H9 (cell line): ENCODE data around the gene SCNN1B. TPM values are rescaled to one million over a fixed set of nuclear protein-coding genes. Genes with fewer than 3 reads are reported as not detected.

Experiments used
- DNase-seq: peaks from one replicate; pipeline ENCODE4 v3.0.0-alpha.2; 2017
- H2AFZ ChIP-seq: one replicate; pipeline ENCODE4 v1.6.1; 2013; ENCODE audit warnings: mild to moderate bottlenecking, low read length, control low read depth, moderate library complexity
- H2AK5ac ChIP-seq: 2 replicates; pipeline ENCODE4 v1.6.1; 2013; ENCODE audit warnings: low read length, control low read depth, mixed read lengths; ENCODE audit not compliant: insufficient read length
- H2BK120ac ChIP-seq: one replicate; pipeline ENCODE4 v1.6.1; 2013; ENCODE audit warnings: low read depth, mild to moderate bottlenecking, low read length, control low read depth, inconsistent platforms; ENCODE audit not compliant: poor library complexity, severe bottlenecking
- H2BK12ac ChIP-seq: 2 replicates; pipeline ENCODE4 v1.6.1; 2013; ENCODE audit warnings: low read length, control low read depth, mixed read lengths, low read depth; ENCODE audit not compliant: insufficient read length
- H2BK15ac ChIP-seq: 2 replicates; pipeline ENCODE4 v1.6.1; 2013; ENCODE audit warnings: low read depth, low read length, control low read depth
- H2BK20ac ChIP-seq: one replicate; pipeline ENCODE4 v1.6.1; 2013; ENCODE audit warnings: low read depth, mild to moderate bottlenecking, low read length, control low read depth, inconsistent platforms; ENCODE audit not compliant: poor library complexity, severe bottlenecking
- H2BK5ac ChIP-seq: 2 replicates; pipeline ENCODE4 v1.6.1; 2013; ENCODE audit warnings: low read length, control low read depth, mixed read lengths; ENCODE audit not compliant: insufficient read length
- H3K14ac ChIP-seq: 2 replicates; pipeline ENCODE4 v1.6.1; 2013; ENCODE audit warnings: low read length, control low read depth; ENCODE audit not compliant: insufficient read depth
- H3K18ac ChIP-seq: 2 replicates; pipeline ENCODE4 v1.6.1; 2013; ENCODE audit warnings: low read depth, mild to moderate bottlenecking, mixed read lengths, low read length, control low read depth; ENCODE audit not compliant: insufficient read length
- H3K23ac ChIP-seq: 2 replicates; pipeline ENCODE4 v1.6.1; 2013; ENCODE audit warnings: low read length, control low read depth, mixed read lengths, low read depth; ENCODE audit not compliant: insufficient read length
- H3K23me2 ChIP-seq: 2 replicates; pipeline ENCODE4 v1.6.1; 2013; ENCODE audit warnings: low read depth, mild to moderate bottlenecking, mixed read lengths, low read length, control low read depth; ENCODE audit not compliant: insufficient read length, poor library complexity, severe bottlenecking
- H3K27ac ChIP-seq: 2 replicates; pipeline ENCODE4 v1.5.1; 2013; ENCODE audit warnings: low read length, control low read depth, mixed read lengths, low read depth; ENCODE audit not compliant: insufficient read length
- H3K27me3 ChIP-seq: 2 replicates; pipeline ENCODE4 v1.6.1; 2013; ENCODE audit warnings: low read length, control low read depth, inconsistent platforms; ENCODE audit not compliant: insufficient read depth
- H3K4ac ChIP-seq: 2 replicates; pipeline ENCODE4 v1.6.1; 2013; ENCODE audit warnings: low read depth, mild to moderate bottlenecking, control low read depth, inconsistent platforms, low read length, moderate library complexity
- H3K4me1 ChIP-seq: 2 replicates; pipeline ENCODE4 v1.6.1; 2013; ENCODE audit warnings: low read length, control low read depth, inconsistent platforms; ENCODE audit not compliant: insufficient read depth
- H3K4me2 ChIP-seq: 2 replicates; pipeline ENCODE4 v1.6.1; 2013; ENCODE audit warnings: low read length, control low read depth, mixed read lengths; ENCODE audit not compliant: insufficient read length, insufficient read depth
- H3K56ac ChIP-seq: 2 replicates; pipeline ENCODE4 v1.6.1; 2013; ENCODE audit warnings: low read depth, mild to moderate bottlenecking, mixed read lengths, low read length, control low read depth; ENCODE audit not compliant: insufficient read length
- H3K79me1 ChIP-seq: 2 replicates; pipeline ENCODE4 v1.6.1; 2013; ENCODE audit warnings: low read depth, mild to moderate bottlenecking, moderate library complexity, low read length, control low read depth, inconsistent platforms; ENCODE audit not compliant: insufficient read depth, poor library complexity, severe bottlenecking
- H3K79me2 ChIP-seq: 2 replicates; pipeline ENCODE4 v1.6.1; 2013; ENCODE audit warnings: low read length, control low read depth, inconsistent platforms; ENCODE audit not compliant: insufficient read depth
- H3K9ac ChIP-seq: 2 replicates; pipeline ENCODE4 v1.6.1; 2013; ENCODE audit warnings: low read length, control low read depth, mixed read lengths; ENCODE audit not compliant: insufficient read length; ENCODE audit errors: extremely low read depth
- H3K9me3 ChIP-seq: one replicate; pipeline ENCODE4 v1.6.1; 2013; ENCODE audit warnings: low read depth, low read length, inconsistent platforms; ENCODE audit not compliant: control insufficient read depth
- H3T11ph ChIP-seq: one replicate; pipeline ENCODE4 v1.6.1; 2013; ENCODE audit warnings: mild to moderate bottlenecking, low read length, control low read depth, inconsistent platforms
- H4K20me1 ChIP-seq: one replicate; pipeline ENCODE4 v1.6.1; 2013; ENCODE audit not compliant: control insufficient read depth, insufficient read length, insufficient read depth
- H4K5ac ChIP-seq: 2 replicates; pipeline ENCODE4 v1.6.1; 2013; ENCODE audit warnings: low read depth, mild to moderate bottlenecking, mixed read lengths, low read length, control low read depth; ENCODE audit not compliant: insufficient read length
- H4K8ac ChIP-seq: replicated peaks from 2 replicates; pipeline ENCODE4 v1.6.1; 2013; ENCODE audit warnings: low read length, control low read depth, mixed read lengths, low read depth; ENCODE audit not compliant: insufficient read length
- H4K91ac ChIP-seq: 2 replicates; pipeline ENCODE4 v1.6.1; 2013; ENCODE audit warnings: low read depth, mild to moderate bottlenecking, moderate library complexity, mixed read lengths, low read length, control low read depth; ENCODE audit not compliant: insufficient read length
- H3K27ac Mint-ChIP-seq, 3 experiments: 2 replicates in 2 of 3; 3 replicates in 1 of 3; pipeline ENCODE4 v1.8.0; 2020 to 2021; ENCODE audit warnings: mixed read lengths in 3 of 3, mild to moderate bottlenecking in 1 of 3, moderate library complexity in 1 of 3
- H3K27me3 Mint-ChIP-seq: 2 replicates; pipeline ENCODE4 v1.8.0; 2021; ENCODE audit warnings: low read depth, mild to moderate bottlenecking, moderate library complexity, mixed read lengths
- H3K36me3 Mint-ChIP-seq, 3 experiments: 2 replicates in 2 of 3; 3 replicates in 1 of 3; pipeline ENCODE4 v1.8.0; 2020 to 2021; ENCODE audit warnings: low read depth in 3 of 3, mixed read lengths in 3 of 3; ENCODE audit not compliant: insufficient read depth in 1 of 3
- H3K4me1 Mint-ChIP-seq, 2 experiments: 2 replicates each; pipeline ENCODE4 v1.8.0; 2020; ENCODE audit warnings: mixed read lengths in 2 of 2
- H3K4me3 Mint-ChIP-seq, 2 experiments: 2 replicates in 1 of 2; 3 replicates in 1 of 2; pipeline ENCODE4 v1.8.0; 2020 to 2021; ENCODE audit warnings: mild to moderate bottlenecking in 2 of 2, mixed read lengths in 2 of 2, moderate library complexity in 1 of 2
- H3K9me3 Mint-ChIP-seq, 2 experiments: 2 replicates in 1 of 2; 3 replicates in 1 of 2; pipeline ENCODE4 v1.8.0; 2020; ENCODE audit warnings: mild to moderate bottlenecking in 2 of 2, mixed read lengths in 2 of 2, moderate library complexity in 1 of 2
- WGBS: extraction: QIAGEN DNeasy Blood & Tissue Kit; methylation state at CpG from one replicate; pipeline ENCODE4 v1.1.7; 2013; ENCODE audit warnings: missing lambda C conversion rate, low lambda C conversion rate, mixed read lengths; ENCODE audit not compliant: insufficient read length; ENCODE audit errors: extremely low coverage; 5-methylcytosine and 5-hydroxymethylcytosine counted together
- total RNA-seq: library from RNA; stranded (reverse); gene quantifications from 2 replicates; pipeline ENCODE4 v1.2.1, GENCODE V29; 2021
- TF ChIP-seq, protein P1 (sequence below): fragments of 200-600 bp; sonication (generic); conservative IDR thresholded peaks from 3 replicates; pipeline ENCODE4 v1.8.0; 2021; ENCODE audit warnings: antibody characterized with exemption, mild to moderate bottlenecking

Gene SCNN1B
- total RNA-seq, 1 experiment from 2014 or later = 0.11 TPM

- H3K23ac ChIP-seq = no peak overlapping the region
- no peak overlapping the region for H4K5ac ChIP-seq
- TF ChIP-seq, protein P1, sequence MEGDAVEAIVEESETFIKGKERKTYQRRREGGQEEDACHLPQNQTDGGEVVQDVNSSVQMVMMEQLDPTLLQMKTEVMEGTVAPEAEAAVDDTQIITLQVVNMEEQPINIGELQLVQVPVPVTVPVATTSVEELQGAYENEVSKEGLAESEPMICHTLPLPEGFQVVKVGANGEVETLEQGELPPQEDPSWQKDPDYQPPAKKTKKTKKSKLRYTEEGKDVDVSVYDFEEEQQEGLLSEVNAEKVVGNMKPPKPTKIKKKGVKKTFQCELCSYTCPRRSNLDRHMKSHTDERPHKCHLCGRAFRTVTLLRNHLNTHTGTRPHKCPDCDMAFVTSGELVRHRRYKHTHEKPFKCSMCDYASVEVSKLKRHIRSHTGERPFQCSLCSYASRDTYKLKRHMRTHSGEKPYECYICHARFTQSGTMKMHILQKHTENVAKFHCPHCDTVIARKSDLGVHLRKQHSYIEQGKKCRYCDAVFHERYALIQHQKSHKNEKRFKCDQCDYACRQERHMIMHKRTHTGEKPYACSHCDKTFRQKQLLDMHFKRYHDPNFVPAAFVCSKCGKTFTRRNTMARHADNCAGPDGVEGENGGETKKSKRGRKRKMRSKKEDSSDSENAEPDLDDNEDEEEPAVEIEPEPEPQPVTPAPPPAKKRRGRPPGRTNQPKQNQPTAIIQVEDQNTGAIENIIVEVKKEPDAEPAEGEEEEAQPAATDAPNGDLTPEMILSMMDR = no peak
- H3K4me3 Mint-ChIP-seq = no peak overlapping the region
- H2AFZ ChIP-seq = no peak overlapping the region
- H2AK5ac ChIP-seq = no peak overlapping the region
- no peaks in the 10 kb centered on the region for H3K4me1 ChIP-seq
- H4K20me1 ChIP-seq = no peaks in the 10 kb centered on the region
- H3K79me1 ChIP-seq = no peaks in the 10 kb centered on the region
- no peak overlapping the region for H4K91ac ChIP-seq
- H3K36me3 Mint-ChIP-seq = peaks cover 13 to 43% (median 32%) of the 10 kb centered on the region in 3 experiments; a peak in 6 of 7 replicates
- no peaks in the 10 kb centered on the region for H3K23me2 ChIP-seq
- WGBS = no CpG with 5 or more reads among the region's 8 CpGs
- H3K9me3 Mint-ChIP-seq = no peaks in the 10 kb centered on the region
- peaks cover 5% of the 10 kb centered on the region in 2 experiments; a peak in 2 of 4 replicates for H3K4me1 Mint-ChIP-seq
- H3K4ac ChIP-seq = no peak overlapping the region
- H3T11ph ChIP-seq = no peak overlapping the region
- H3K14ac ChIP-seq = no peak overlapping the region
- H2BK20ac ChIP-seq = no peak overlapping the region
- DNase-seq = no peak
- H2BK15ac ChIP-seq = no peak overlapping the region
- H3K18ac ChIP-seq = no peak overlapping the region
- no peak overlapping the region for H2BK12ac ChIP-seq
- no peak overlapping the region for H2BK5ac ChIP-seq
- no peaks in the 10 kb centered on the region for H3K27me3 Mint-ChIP-seq
- no peaks in the 10 kb centered on the region for H3K79me2 ChIP-seq
- H3K27ac Mint-ChIP-seq = peak overlapping the region in 2 of 3 experiments; percentile 73 to 82; a peak in 2 of 7 replicates
- H3K9ac ChIP-seq = no peak overlapping the region
- no peak overlapping the region for H2BK120ac ChIP-seq
- no peaks in the 10 kb centered on the region for H3K9me3 ChIP-seq
- no peaks in the 10 kb centered on the region for H3K27me3 ChIP-seq
- no peak overlapping the region for H3K56ac ChIP-seq
- no peak overlapping the region for H4K8ac ChIP-seq
- no peak overlapping the region for H3K4me2 ChIP-seq
- no peak overlapping the region for H3K27ac ChIP-seq
Measured at GRCh38 chr16:23387666-23388065, 85.6 kb downstream of the SCNN1B start.
